ENCODE measurements around the gene TLR7.

DNA sequence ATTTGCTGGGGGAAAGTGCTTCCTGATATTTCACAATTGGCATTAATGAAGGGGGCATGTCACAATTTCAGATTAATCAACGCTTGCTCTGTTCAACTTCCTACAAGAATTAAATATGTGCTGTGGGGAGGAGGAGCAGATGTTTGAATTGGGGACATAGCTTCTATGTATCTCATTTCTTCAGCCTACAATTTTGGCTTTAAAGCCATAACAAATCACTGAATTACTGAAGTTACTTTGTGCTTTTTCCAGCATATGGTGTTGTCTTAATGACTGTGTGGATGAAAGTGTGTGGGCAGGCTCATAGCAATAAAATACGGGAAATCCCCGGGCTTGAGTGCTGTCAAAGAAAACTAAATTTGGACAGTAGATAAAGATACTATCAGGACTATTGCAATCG lies 813 bp downstream of the TLR7 start:
- TF ChIP-seq, protein P1, sequence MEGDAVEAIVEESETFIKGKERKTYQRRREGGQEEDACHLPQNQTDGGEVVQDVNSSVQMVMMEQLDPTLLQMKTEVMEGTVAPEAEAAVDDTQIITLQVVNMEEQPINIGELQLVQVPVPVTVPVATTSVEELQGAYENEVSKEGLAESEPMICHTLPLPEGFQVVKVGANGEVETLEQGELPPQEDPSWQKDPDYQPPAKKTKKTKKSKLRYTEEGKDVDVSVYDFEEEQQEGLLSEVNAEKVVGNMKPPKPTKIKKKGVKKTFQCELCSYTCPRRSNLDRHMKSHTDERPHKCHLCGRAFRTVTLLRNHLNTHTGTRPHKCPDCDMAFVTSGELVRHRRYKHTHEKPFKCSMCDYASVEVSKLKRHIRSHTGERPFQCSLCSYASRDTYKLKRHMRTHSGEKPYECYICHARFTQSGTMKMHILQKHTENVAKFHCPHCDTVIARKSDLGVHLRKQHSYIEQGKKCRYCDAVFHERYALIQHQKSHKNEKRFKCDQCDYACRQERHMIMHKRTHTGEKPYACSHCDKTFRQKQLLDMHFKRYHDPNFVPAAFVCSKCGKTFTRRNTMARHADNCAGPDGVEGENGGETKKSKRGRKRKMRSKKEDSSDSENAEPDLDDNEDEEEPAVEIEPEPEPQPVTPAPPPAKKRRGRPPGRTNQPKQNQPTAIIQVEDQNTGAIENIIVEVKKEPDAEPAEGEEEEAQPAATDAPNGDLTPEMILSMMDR (IDR thresholded peaks at IDR 0.05): no peak
- TF ChIP-seq POLR2A (IDR thresholded peaks at IDR 0.05): no peak

All from right lobe of liver (tissue), 4 donors.